DMS153 treated with DMSO at 0.1 percent for 48 hours (cell line): ENCODE measurements around the gene SV2C.

Experiments used
- DNase-seq: peaks from one replicate; lab custom pipeline; 2025; ENCODE audit not compliant: unreplicated experiment; lab: John Stamatoyannopoulos, UW

SV2C gene

DNA sequence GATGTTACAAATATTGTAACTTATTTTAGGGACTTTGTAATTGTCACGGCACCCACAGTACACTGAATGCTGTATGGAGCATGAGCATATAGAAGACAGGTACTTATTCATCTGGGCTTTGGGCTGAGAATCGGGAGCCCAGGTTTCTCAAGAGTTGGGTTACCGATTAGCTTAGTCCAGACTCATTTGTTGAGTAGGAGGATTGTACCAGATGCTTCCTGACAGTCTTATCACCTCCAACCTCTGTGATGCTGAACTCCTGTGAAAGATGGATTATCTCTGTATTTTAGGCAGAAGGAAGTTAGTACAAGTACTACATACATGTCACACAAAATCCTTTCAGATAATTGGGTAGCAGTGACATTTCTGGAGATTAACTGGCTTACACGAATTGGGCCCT is 79.2 kb downstream of the SV2C start:
- DNase-seq, result no peak

DNA sequence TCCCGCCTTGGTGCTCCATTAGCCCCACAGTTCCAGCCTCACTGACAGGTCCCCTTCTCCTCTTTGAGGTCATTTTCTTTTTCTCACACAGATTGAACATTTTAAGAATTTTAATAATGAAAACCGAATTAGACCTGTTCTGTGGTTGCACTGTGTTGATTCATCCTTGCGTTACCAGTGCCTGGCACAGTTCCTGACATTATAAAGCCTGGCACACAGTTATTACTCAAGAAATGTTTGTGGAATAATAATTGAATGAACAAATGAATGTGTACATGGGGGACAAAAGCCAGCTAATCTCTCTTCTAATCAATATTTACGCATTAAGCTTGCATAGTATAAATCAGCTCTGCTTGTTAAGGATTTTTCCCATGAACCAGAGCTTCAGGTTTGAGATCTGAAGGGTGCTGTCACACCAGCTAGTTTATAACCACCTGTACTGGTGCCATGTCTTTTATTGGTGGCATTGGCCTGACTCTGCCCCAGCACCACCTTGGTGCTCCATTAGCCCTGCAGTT is 80.0 kb downstream of the SV2C start:
- no peak for DNase-seq

DNA sequence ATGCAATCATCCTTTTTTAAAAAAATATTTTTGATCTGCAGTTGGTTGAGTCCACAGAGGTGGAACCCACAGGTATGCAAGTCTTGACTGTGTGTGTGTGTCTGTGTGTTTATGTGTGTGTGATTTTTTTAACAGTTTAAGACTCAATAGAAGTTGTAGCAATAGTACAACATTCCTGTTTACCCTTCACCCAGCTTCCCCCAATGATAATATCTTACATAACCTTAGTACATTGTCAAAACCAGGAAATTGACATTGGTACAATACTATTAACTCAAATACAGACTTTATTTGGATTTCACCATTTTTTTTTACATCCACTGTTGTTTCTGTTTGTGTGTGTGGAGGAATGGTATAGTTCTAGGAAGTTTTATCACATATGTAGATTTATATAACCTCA is 81.8 kb downstream of the SV2C start:
- no peak for DNase-seq

DNA sequence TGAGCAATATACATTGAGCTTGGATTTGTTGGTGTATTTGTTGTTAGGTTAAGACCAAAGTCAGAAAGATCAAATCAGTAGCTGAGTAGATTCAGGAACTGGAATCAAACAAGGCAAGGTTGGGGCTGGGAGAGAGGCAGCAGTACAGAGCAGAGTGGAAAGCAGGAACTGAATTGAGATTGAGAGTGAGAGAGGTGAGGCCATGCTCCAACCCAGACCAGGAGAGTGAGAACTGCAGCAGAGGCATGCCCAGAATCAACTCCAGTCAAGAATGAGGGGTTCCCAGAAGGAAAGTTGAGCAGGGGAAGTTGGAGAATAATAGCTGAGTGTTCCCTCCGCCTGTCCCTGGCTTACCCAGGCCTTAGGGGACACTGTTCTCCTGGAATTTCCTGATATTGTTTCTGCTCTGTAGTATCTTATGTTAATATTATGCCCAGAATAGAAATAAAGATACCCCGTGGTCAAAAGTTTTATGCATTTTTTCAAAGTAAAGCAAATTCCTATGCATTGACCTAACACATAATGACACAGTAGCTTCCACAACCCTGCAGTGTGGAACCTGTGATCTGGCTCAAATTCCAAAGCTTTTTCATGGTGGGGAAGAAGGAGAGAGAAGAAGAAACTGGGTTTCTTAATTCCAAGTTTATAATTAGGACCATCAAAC is 82.7 kb downstream of the SV2C start:
- no peak for DNase-seq

DNA sequence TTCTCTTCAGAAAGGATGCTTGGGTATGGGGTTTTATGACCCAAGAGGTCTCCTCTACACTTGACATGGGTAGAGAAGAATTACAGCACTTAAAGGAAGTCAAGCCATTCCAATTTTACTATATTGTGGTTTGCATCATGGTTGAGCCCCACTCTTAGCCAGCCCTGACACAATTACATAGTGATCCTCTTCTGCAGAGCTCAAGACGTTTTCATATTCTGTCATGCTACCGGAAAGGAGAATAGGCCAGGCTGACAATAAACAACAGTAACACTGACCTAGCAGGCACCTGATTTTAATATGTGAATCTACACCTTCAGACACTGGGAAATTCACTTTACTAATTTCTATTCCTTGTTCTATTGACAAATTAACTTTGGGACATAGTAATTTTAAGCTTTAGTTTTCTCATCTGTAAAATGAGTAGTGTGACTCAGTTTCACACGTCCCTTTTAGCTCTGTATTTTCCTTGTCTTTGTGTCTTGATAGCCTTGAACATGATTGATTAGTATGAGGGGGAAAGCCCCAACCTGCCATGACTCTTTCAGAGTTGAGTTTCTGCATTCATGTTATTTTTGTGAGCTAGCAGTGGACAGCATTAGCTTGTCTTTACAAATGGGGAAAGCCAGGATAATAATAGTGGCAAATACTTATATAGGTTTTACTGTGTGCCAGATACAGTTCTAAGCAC is 83.8 kb downstream of the SV2C start:
- DNase-seq, result no peak

DNA sequence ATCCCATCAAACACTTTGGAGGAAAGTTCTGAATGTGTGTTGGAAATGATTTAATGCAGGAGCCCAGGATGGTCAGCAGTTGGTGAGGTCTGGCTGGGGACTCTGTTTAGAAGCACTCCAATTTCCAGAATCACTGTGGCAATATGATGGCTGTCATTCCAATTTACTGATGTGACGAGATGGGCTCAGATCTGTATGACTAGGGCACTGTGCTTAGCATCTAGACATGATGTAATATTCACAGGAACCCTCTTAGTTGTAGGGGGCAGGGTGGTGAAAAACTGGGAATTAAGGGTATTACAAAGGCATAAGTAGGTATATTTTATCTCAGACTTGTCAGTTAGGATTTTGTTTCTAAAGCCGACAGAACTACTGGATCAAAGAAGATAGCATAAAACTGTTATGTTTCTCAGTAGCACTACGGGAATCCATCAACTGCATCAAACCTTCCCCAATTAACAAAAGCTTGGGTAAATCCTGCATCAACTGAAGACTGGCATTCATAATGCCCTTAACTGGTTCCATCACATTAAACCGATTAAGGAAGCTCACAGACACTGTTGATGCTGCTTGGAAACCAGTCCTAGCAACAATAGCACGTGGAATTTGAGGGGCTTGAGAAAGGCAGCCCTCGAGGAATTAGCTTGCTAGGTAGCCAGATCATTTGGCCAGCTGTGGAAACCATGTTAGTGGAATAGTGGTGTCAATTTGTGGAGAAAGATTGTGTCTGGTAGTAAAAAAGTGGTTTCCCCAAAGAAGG is 86.1 kb downstream of the SV2C start:
- DNase-seq, result no peak

DNA sequence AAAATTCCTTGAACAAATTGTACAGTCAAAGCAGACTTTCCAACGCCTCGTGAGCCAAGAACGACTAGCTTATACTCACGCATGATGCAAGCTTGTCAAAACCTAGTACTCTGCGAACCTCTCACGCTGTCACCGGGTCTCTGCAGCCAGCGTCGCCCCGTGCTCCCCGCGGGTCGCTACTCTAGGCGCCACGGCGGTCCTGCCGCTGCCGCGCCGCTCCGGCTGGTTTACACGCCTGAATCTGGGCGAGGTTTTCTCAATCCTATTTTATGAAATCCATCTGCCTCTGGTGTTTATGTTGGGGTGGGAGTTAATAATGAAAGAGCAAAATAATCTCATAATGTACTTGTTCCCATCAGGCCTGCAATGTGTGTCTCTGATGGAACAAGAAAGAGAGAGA is 90.9 kb downstream of the SV2C start:
- no peak for DNase-seq

DNA sequence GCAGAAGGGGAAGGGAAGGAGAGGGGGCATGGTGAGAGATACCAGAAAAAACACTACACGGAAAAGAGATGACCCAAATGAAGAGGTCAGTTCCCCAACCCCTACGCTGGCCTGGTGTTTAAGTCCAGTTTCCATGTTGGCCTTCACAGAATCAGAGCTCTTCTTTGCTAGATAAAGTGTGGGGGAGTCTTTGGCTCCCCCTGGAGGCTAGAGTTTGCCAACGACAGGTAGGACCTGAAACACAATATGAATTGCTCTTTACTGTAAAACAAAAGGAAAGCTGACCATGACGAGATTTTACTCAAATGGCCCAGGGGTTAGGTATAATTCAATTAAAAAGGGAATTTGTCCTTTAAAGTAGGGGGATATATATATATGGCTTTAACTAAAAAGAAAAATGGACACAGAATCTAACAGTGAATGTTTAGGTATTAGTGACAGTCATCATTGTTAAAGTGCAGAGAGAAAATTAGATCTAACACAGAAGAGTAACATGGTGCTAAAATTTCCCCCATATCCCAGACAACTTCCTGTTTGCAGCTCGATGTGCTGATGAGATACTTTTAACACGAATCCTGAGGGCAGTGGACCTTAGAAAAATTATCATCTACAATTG is 92.0 kb downstream of the SV2C start:
- peak; percentile 1 for DNase-seq

DNA sequence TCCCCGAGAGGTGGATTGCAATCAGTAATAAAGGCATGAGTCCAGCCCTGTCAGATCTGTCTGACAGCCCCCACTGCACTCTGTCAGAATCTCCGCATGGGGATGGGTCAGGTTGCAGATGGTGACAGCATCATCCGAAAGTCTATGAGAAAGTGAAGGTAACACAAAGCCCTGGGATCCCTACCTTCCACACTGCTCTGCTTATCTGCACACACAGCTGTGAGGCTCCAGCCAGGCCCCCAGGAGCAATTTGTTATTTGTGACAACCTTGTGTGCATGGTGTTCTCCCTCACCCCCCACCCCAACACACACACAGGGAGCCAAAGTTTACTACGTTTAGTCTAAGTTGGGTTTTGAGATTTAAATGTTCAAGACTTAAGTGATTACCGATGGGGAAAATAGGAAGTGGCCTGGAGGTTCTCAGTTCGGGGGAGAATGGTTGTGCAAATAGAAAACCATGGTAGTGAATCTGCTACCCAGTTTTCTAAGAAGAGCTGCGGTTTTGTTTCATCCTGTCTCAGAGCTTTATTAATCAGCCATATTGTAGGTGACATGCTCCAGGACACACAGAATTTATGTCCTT is 92.7 kb downstream of the SV2C start:
- DNase-seq, result no peak

DNA sequence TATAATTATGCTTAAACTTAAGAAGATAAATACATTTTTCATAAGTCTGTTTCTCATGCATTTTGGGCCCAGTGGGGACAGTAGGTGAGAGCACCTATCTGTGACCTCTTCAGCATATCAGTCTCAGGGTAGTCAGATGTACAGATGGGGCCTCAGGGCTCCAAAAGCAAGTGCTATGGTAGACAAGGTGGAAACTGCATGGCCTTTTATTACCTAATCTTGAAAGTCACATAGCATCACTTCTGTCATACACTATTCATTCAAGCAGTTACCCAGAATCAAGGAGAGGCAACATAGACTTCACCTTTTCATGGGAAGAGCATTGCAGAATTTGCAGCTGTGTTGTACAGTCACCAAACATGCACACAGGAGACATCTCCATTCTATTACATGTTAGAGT is 94.8 kb downstream of the SV2C start:
- DNase-seq, result no peak

DNA sequence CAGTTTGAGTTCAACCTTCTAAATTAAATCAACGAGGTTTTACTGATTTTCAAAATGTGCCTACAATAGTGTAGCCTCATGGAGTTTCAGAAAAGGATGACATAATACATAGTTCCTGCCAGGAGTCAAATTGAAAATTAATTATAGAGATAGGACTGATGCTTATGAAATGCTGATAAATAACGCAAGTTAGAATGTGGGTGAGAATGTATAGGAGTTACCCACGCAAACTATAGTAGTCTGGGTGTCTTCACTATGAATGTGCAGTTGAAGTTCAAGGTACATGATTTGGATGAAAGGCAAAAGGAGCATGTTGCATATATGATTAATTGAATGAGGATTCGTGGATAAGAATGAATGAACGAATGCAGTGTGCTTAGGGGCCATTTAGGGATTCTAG is 95.7 kb downstream of the SV2C start:
- no peak for DNase-seq

DNA sequence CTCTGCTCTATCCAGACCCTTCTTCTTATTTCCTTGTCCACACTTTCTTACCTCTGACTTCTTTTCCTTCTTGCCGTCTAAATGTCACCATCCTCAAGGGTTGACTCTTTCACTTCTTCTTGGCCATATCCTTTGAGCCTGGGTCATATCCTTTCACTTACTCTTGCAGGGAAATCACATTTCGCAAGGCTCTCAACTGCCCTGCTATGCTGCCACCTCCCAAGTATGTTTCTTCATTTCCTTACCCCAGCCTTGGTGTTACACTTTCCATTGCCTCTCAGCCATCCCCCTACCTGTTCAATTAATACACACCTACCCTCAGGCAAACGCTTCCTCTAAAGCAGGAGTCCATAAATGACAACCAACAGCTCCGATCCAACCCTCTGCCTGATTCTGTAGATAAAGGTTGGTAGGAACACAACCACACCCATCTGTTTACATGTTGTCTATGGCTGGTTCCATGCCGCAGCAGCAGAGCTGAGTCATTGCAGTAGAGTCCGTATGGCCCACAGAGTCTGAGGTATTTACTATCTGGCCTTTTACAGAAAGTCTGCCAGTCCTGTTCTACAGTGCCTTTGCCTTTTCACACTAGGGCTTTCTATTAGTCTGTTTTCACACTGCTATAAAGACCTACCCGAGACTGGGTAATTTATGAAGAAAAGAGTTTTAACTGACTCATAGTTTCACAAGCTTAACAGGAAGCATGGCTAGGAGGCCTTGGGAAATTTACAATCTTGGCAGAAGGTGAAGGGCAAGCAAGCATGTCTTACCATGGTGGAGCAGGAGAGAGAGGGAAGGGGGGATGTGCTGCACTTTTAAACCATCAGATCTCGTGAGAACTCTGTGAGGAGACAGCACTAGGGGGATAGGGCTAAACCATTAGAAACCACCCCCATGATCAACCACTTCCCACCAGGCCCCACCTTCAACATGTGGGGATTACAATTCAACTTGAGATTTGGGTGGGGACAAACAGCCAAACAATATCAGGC is 97.9 kb downstream of the SV2C start:
- DNase-seq, result no peak

DNA sequence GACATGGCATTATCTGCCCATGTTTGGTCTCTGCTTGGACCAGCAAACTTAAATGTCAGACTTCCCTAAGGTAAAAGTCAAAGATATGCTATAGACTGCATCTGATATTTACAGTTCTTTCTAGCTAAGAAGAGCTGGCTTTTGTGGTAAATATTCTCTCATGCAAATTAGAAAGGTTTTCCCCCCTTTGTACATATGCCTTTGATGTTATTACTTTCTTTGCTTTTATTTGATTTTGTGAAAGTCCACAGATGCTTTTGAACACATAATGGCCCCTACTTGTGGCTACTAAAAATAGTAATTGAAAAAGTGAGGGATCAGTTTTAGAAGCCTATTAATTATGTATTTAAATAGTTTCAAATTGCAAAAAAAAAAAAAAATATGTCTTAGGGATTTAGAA is 104.2 kb downstream of the SV2C start:
- DNase-seq, result no peak

DNA sequence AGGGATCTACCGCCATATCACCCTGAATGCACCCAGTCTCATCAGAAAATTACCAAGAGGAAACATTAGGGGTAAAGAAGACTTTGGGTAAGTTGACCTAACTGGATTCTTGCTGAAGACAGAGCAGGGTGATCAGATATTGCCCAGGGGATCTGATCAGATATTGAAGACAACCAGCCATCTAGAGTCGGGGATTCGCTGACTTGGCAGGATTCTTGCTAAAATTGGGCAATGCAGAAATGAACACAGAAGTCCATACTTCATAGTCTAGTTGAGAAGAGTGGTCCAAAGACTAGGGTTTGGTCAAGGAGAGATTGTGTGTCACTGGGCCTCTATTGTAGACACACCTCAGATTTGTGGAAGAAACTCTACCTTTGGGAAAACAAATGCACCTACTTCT is 107.2 kb downstream of the SV2C start:
- DNase-seq, result no peak

DNA sequence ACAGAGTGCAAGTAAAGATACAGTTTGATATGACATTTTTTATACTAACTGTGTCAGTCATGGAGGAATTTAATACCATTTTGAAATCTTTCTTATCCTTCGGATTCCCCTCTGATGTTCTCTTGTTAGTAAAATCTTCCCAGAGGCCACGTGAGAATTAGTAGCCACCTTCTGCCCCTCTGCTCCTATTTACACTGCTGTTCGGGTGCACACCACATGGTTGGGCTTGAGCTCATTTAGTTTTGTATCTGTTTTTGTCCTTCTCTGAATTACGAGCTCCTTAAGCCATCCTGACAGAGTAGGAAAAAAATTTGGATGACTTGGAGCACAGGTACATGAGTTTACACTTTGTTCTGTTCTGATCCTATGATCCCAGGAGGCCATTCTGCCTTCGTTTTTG is 109.7 kb downstream of the SV2C start:
- no peak for DNase-seq

DNA sequence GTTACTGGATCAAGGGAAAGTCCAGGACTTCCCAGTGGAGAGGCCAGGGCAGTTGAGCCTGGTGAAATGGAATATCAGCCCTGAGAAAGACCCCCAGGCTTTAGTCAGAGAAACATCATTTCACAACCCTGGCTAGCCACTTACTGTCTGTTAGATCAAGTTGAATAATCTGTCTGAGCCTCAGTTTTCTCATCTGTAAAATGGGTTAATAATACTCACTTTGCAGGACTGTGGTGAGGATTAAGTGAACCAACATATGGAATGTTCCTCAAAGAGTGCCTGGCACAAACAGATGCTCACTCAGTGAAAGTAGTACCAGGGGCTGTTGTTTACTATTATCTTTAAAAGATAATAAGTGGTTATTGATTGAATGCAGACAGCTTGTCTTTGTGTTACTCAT is 110.5 kb downstream of the SV2C start:
- DNase-seq, result no peak

DNA sequence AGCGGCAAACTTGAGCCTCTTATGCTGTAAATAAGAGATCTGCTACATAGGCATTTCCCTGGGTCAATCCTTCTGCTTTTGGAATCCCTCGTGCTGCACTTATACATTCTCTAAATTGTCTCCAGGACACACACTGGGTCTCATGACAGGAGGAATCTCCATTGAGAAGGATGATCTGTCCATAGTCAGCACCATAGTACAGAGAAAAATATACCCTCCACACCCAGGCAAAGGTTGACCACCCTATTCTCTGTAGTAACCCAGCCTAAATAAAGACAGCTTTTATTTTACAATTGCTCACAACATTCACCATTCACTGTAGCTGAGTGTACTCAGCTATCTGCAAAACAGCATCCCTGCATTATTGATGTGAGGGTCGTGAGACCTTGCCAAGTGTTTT is 111.2 kb downstream of the SV2C start:
- DNase-seq, result no peak

DNA sequence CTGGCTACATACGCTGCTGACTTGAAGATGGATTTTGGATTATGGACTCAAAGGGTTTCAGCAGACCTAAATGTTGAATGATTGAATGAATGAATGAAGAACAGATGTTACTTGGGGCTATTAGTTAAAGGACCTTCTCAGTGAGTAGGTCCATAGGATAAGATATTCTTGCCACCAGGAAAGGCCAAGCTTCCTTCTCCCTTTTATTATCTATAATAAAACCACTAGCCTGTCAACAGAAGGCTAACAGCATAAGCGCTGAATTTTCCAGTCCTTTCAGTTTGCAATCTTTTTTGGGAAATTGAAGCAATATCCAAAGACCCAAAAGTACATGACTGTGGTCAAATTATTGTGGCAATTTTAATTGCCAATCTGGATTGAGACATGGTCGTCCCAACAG is 113.3 kb downstream of the SV2C start:
- DNase-seq, result no peak

DNA sequence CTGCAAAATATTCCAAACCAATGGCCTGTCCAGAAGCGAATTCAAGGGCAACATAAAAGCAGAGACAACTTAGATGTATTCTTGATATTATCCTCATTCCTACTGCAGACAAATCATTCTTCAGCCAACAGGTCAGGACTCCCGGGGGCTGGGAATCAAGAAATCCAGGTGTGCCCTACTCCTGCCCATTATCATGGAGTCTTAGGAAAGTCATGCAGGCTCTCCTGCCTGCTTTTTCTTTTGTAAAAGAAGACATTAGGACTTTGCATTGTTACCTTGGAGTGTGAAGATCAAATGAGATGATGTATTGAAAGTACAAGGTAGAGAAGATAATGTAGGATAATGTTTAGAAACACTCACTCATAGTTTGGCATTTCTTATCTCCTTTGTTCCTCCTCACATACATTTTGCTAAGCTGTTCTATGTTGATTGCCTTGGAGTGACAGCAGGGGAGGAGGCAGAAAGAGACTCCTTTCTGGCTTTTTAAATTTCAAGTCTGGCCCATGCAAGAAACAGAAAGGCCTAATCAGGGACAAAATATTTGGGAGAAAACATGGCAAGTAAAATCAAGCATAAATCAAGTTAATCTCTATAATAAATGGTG is 113.8 kb downstream of the SV2C start:
- no peak for DNase-seq

DNA sequence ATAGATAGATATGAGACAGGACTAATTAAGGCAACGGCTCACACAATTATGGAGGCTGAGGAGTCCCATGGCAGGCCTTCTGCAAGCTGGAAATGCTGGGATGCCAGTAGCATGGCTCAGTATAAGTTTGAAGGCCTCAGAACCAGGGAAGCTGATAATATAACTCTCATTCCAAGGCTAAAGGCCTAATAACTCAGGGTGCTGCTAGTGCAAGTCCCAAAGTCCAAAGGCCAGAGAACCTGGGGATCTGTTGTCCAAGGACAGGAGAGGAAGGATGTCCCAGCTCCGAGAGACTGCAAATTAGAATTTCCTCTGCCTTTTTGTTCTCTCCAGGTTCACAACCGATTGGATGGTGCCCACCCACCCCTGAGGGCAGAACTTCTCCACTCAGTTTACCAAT is 114.5 kb downstream of the SV2C start:
- no peak for DNase-seq
